ENCODE measurements around the gene PPOX. TPM values are rescaled to one million over a fixed set of nuclear protein-coding genes. Genes with fewer than 3 reads are reported as not detected.

PPOX gene
- total RNA-seq, 1 donor: 14.0 TPM

DNA sequence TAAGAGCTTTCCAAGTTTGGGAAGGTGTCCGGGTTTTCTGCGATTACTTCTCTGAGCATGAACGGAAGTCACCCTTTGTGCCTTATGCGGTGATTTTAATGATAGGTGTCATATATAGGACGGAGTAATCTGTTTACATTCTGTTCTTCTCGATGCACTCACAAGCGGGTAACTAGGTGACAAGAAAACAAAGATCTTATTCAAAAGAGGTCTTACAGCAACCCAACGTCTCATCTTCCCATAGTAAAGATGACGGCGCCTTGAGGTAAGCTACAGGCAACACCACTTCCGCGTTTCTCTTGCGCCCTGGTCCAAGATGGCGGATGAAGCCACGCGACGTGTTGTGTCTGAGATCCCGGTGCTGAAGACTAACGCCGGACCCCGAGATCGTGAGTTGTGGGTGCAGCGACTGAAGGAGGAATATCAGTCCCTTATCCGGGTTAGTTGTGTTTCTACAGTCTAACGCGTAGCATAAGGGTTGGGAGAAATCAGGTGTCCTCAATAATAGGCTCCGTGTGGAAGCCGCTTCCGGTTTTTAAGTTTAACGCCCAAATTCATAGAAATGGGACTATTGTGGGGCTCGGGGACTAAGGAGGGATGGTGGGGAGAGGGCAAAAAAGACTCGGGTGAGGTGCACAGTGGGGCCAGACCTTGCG is 12.4 kb upstream of the PPOX start, which contains the start of gene UFC1:
Gene UFC1, plus strand, starts transcription at position 297 of the 656 bp plus-strand sequence. Its CDS starts 20 bp downstream, at position 317.
- peak; percentile 93 for DNase-seq (ENCODE audit: low read depth)
- peak within 1 kb of the TSS; percentile 98 for H3K4me3 ChIP-seq (ENCODE audit: low read depth, low read length)
- TF ChIP-seq, protein P1, sequence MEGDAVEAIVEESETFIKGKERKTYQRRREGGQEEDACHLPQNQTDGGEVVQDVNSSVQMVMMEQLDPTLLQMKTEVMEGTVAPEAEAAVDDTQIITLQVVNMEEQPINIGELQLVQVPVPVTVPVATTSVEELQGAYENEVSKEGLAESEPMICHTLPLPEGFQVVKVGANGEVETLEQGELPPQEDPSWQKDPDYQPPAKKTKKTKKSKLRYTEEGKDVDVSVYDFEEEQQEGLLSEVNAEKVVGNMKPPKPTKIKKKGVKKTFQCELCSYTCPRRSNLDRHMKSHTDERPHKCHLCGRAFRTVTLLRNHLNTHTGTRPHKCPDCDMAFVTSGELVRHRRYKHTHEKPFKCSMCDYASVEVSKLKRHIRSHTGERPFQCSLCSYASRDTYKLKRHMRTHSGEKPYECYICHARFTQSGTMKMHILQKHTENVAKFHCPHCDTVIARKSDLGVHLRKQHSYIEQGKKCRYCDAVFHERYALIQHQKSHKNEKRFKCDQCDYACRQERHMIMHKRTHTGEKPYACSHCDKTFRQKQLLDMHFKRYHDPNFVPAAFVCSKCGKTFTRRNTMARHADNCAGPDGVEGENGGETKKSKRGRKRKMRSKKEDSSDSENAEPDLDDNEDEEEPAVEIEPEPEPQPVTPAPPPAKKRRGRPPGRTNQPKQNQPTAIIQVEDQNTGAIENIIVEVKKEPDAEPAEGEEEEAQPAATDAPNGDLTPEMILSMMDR (IDR thresholded peaks at IDR 0.05; ENCODE audit: insufficient read depth, low read length): no peak

DNA sequence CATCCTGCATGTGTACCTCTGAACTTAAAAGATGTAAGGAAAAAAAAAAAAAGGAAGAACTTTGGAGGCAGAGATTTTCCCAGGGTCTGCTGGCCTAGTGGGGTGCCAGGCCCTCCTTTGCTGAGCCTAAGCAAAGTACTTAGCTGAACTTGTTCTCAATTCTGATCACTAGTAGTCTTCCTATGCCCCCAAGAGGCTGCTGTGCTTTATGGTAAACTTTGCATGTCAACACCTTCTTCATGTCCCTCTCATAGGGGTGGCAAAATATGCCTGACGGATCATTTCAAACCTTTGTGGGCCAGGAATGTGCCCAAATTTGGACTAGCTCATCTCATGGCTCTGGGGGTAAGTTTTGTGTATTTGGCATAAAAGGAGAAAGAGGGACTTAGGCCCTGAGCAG is 8.4 kb upstream of the PPOX start:
- TF ChIP-seq, protein P1 (IDR thresholded peaks at IDR 0.05; ENCODE audit: insufficient read depth, low read length): no peak
- DNase-seq (ENCODE audit: low read depth): no peak
- no peak overlapping the region for H3K4me3 ChIP-seq (ENCODE audit: low read depth, low read length)

DNA sequence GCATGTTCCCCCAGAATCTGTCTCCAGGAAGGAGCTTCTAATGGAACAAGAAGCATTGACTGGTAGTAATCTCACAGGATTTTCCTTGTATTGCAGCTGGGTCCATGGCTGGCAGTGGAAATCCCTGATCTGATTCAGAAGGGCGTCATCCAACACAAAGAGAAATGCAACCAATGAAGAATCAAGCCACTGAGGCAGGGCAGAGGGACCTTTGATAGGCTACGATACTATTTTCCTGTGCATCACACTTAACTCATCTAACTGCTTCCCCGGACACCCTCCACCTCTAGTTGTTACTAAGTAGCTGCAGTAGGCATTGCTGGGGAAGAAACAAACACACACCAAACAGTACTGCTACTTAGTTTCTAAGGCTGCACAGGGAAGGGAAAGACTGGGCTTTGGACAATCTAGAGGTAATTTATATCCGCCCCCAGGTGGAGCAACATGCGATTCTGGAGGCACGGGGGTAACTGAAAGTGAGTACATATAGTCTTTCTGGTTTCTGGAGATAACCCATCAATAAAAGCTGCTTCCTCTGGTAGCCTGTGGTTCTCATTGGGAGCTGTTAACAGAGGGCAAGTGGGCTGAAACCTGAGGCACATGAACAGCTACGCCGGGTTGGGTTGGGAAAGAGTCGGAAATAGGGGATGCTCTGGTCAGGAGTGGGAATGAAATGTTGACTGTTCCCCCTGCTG is 7.8 kb upstream of the PPOX start:
- DNase-seq (ENCODE audit: low read depth): no peak
- peak overlapping the region; percentile 91 for H3K4me3 ChIP-seq (ENCODE audit: low read depth, low read length)
- TF ChIP-seq, protein P1 (IDR thresholded peaks at IDR 0.05; ENCODE audit: insufficient read depth, low read length): no peak

DNA sequence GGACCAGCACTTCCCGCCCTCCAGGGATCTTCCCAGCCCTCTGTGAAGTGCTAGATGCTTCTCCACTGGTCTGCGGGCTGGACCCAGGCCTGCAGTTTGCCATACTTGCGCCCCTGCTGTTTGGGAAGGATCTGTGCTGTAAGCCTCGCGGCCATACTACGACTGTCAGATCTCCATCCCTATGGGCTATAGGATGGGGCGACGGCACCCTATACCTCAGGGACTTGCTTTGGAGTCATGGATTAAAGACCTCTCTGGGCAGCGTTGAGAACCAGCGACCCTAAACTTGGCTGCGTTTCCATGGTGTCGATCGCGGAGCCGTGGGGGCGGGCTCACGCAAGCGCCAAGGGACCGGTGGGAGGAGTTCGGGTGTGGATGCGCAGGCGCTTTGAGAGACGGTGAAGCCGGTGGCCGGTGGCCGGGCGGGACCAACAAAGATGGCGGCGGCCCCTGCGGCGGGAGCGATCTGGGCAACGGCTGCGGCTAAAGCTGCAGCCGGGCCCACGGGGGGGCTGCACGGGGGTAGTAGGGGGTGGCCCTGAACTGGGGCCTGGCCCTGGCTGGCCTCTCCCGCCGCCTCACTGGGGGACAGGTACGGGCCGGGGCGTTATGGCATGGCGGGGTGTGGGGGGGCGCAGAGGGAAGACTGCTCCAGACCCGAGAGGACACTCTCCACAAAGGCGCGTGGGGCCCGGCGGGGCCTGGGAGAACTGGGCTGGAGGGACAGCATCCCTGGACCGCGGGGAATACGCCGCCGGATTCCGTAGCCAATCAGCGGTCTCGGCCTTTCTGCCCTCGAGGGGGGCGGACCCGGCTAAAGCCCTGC is 6.9 kb upstream of the PPOX start, which contains the start of gene USP21:
Gene USP21, plus strand, starts transcription at position 414 of the 826 bp plus-strand sequence. CDS start 1,141 bp downstream, outside the sequence.
- DNase-seq (ENCODE audit: low read depth): peak; percentile 87
- TF ChIP-seq, protein P1 (IDR thresholded peaks at IDR 0.05; ENCODE audit: insufficient read depth, low read length): peak; percentile 64
- peak within 1 kb of the TSS; percentile 91 for H3K4me3 ChIP-seq (ENCODE audit: low read depth, low read length)

DNA sequence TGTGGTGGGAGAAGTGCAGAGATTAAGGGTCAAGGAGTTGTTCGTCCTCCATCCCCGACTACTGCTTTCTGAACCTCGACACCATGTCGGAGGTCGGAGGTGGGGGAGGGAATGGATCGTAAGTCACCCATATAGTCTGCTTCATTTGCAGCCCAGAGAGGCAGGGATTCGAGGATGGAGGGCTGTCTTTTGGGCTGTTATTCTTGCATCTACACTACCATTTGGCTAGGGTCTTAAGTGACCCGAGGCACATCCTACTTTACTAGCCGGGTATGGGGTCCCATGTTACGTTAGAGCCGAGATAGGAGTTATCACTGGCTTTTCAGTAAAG is 6.3 kb upstream of the PPOX start:
- TF ChIP-seq, protein P1 (IDR thresholded peaks at IDR 0.05; ENCODE audit: insufficient read depth, low read length): no peak
- H3K4me3 ChIP-seq (ENCODE audit: low read depth, low read length): peak overlapping the region; percentile 91
- DNase-seq (ENCODE audit: low read depth): no peak

DNA sequence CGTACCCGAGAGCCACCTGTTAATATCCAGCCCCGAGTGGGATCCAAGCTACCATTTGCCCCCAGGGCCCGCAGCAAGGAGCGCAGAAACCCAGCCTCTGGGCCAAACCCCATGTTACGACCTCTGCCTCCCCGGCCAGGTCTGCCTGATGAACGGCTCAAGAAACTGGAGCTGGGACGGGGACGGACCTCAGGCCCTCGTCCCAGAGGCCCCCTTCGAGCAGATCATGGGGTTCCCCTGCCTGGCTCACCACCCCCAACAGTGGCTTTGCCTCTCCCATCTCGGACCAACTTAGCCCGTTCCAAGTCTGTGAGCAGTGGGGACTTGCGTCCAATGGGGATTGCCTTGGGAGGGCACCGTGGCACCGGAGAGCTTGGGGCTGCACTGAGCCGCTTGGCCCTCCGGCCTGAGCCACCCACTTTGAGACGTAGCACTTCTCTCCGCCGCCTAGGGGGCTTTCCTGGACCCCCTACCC is 5.5 kb upstream of the PPOX start:
- H3K4me3 ChIP-seq (ENCODE audit: low read depth, low read length): peak overlapping the region; percentile 10
- TF ChIP-seq, protein P1 (IDR thresholded peaks at IDR 0.05; ENCODE audit: insufficient read depth, low read length): no peak
- DNase-seq (ENCODE audit: low read depth): no peak

All from fibroblast of the aortic adventitia (primary cell).